ENCODE measurements around the gene CCDC88B.

- TF ChIP-seq EZH2 (IDR thresholded peaks at IDR 0.05; ENCODE audit: borderline replicate concordance): no peak
- TF ChIP-seq, protein P1, sequence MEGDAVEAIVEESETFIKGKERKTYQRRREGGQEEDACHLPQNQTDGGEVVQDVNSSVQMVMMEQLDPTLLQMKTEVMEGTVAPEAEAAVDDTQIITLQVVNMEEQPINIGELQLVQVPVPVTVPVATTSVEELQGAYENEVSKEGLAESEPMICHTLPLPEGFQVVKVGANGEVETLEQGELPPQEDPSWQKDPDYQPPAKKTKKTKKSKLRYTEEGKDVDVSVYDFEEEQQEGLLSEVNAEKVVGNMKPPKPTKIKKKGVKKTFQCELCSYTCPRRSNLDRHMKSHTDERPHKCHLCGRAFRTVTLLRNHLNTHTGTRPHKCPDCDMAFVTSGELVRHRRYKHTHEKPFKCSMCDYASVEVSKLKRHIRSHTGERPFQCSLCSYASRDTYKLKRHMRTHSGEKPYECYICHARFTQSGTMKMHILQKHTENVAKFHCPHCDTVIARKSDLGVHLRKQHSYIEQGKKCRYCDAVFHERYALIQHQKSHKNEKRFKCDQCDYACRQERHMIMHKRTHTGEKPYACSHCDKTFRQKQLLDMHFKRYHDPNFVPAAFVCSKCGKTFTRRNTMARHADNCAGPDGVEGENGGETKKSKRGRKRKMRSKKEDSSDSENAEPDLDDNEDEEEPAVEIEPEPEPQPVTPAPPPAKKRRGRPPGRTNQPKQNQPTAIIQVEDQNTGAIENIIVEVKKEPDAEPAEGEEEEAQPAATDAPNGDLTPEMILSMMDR (IDR thresholded peaks at IDR 0.05; ENCODE audit: poor library complexity): no peak
- no peak for TF ChIP-seq EZH2phosphoT487 (IDR thresholded peaks at IDR 0.05; ENCODE audit: low read depth, severe bottlenecking, unreplicated experiment)
Measured at GRCh38 chr11:64322925-64323260, 17.1 kb upstream of the CCDC88B start.
